GM19193 (cell line): ENCODE data around the gene BBS4.

Experiments
- POLR2A ChIP-seq: IDR thresholded peaks from 4 replicates; pipeline ENCODE4 v1.6.1; 2011; ENCODE audit not compliant: insufficient read depth, insufficient read length; ENCODE audit errors: extremely low read depth

Gene BBS4

DNA sequence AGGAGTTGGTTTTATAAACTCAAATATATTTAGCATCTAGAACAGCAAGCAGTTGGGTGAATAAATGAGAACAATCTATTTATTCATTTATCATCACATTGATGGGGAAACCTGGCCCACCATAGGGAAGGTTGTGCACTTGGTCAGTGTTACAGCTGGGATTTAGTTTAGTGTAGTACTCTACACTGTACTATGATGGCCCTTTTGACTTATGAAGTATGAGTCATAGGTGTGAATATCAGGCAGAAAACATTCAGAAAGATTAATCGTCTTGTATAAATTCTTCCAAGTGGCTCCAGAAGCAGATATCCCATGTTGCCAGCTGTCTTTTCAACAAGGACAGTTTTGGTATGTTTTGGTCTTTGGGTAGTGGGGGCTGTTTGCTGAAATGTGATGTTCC is 38.0 kb downstream of the BBS4 start:
- no peak for TF ChIP-seq POLR2A

DNA sequence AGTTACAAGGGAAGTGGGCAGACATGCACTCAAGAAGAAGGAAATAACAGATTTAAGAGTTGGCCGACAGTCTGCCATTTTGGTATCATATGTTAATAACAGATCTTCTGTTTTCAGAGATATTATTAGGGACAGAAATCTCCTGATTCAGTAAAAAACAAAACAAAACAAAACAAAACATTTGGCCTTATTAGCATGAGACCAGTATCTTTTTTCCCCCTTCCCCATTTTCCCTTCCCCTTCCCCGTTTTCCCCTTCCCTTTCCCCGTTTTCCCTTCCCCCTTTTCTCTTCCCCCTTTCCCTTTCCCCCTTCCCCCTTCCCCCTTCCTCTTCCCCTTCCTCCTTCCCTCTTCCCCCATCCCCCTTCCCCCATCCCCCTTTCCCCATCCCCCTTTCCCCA is 39.4 kb downstream of the BBS4 start:
- no peak for TF ChIP-seq POLR2A

DNA sequence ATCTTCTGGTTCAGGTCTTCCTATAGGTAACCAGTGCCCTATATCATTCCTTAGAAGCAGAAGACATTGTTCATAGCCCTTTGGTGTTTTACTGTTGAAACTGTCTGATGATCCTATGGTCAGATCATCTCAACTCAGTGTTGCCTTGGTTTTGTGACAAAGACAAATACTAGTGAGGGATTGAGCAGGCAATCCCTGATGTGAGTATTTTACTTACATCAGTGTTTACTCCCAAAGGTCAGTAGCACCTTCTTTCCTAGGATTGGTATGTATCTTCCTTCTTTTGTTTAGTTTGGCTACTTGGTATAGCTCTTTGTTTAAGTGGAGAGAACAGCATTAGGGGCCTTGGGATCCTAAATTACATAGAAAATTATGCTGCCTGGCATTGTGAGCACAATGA is 41.1 kb downstream of the BBS4 start:
- TF ChIP-seq POLR2A, result no peak

DNA sequence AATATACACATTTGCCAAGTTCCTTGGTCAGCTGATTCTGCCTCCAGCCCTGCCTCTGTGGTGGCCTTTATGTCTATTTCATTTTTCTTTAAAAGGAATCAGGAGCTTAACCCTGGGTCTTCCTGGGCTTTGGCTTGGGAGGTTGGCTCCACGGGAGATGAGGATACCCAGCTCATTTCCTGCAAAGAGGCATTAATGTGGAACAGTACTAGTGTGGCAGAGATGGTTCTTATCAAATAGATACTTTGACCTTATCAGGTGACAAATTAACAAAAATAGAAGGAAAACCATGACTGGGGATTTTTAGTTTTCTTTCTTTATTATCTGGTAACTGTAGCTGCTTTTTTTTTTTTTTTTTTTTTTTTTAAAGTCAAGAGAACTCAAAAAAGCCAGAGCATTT is 42.8 kb downstream of the BBS4 start:
- no peak for TF ChIP-seq POLR2A

DNA sequence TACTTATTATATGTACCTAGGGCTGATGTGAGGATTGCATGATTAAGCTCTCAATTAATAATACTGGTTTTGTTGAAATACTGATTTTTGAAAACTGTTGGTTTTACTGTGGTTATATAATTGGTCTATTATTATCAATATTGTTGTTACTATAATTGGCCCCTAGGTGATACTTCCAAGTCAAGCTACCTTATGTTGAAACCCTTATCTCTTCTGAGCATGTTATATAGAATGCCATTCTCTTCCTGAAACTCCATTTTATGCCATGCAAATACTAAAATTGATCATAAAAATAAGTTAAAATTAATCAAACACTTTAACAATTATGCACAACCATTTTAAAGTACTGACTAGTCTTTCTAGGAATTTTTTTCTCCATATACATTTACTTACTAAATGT is 46.1 kb downstream of the BBS4 start:
- no peak for TF ChIP-seq POLR2A

DNA sequence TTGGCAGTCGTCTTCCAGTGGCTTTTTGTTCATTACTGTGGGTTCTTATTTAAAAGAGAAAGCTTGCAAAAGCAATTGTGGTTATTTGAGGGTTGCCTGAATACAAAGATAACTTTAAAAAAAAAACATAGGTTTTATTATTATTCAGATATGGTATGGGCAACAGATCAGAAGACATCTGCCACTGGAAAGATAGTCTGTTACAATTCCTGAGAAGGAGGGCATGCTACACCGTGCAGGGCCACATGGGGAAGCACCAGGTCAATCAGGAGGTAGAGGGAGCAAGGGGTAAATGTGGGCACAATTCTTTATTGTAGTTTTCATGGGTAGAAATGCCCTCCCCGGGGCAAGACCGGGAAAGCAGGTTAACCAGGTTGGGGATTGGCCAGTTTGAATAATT is 46.5 kb downstream of the BBS4 start:
- TF ChIP-seq POLR2A, result no peak

DNA sequence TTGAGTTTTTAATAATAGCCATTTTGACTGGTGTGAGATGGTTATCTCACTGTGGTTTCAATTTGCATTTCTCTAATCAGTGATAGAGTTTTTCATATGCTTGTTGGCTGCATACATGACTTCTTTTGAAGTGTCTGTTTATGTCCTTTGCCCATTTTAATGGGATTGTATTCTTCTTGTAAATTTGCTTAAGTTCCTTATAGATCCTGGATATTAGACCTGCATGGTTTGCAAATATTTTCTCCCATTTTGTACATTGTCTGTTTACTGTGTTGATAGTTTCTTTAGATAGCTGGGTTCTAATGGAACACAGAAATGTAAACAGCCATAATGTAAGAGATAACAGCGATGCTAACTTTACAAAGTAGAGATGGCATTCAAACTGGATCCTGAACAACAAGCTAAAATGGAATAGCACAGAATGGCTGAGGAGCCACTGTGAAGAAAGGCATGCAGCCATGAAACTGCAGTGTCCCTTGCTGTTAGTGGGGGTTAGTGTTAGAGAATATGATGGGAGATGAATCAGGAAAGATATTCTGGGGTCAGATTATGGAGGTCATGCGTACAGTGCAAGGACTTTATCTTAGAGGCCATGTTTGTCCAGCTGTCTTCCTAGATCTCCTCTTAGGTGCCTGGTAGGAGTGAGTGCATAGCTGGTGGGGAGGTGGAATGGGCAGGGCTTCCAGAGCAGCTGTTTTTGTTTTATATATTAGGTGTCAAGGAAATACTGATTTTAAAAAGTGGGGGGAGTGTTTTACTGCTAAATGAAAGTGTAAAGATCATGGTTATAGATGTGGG is 48.1 kb downstream of the BBS4 start:
- no peak for TF ChIP-seq POLR2A

DNA sequence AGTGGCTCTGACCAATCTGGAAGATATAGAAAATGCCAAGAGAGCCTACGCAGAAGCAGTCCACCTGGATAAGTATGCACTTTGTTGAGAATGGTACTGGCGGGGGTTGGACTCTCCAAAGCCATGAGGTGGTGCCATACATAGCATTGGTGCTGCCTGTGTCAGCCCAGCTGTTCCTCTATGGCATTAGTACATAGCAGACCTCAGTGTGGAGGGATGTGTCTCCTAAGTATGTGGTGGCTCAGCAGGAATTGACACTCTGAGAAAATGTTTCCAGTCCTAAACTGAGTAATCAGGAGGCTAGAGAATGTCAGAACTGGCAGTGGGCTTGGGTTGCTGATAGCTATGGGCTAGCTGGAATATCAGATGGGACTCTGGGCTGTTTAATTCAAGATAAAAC is 49.1 kb downstream of the BBS4 start:
- TF ChIP-seq POLR2A, result no peak

DNA sequence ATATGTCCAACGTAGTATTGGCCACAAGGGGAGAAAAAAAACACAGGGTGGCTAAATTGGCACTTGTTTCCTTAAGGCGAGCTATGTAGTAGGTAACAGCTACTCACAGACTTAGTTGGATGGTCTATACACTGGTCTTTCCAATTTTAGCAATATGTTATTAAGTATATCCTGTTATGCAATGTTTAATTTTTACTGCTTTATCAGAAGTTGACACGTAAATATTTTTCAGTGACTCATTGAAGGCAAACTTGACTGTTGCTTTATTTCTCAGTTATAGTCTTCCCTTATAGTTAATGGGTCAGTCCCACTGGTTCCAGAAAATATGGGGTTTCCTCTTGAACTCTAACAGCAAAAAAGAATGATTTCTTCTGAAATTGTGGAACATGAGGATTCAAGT is 51.1 kb downstream of the BBS4 start:
- TF ChIP-seq POLR2A, result no peak

DNA sequence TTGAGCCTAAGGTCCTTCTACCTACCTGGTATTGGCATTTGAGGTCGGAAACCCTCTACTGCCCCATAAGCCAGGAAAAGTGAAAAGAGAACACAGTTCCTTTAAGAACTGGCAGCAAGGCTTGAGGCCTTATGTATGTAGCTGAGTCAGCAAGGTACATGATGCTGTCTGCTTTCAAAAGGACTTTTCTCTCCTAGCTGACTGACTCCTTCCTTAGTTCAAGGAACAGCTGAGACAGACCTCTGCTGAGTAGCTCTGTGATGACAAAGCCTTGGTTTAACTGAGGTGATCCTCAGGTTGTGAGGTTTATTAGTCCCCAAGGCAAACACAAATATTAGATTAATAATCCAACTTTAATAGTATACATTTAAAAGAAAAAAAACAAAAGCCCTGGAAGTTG is 51.7 kb downstream of the BBS4 start:
- no peak for TF ChIP-seq POLR2A

DNA sequence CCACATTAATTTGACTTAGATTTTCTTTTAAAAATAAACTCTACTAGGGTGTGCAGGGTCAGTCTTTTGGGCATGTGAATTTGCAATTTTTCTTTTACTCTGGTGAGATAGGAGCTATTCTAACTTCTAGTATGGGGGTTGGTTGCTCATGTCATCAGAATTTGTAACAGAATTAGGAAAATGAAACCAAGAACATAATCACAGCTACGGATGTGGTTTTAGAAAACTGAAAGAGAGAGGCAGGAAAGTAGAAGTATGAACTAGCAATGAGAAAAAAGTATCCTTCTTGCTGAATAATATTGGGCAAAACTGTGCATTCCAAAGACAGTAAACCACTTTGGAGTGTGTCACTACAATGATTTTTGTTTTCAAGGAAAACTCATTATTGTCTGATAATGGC is 54.2 kb downstream of the BBS4 start:
- no peak for TF ChIP-seq POLR2A

DNA sequence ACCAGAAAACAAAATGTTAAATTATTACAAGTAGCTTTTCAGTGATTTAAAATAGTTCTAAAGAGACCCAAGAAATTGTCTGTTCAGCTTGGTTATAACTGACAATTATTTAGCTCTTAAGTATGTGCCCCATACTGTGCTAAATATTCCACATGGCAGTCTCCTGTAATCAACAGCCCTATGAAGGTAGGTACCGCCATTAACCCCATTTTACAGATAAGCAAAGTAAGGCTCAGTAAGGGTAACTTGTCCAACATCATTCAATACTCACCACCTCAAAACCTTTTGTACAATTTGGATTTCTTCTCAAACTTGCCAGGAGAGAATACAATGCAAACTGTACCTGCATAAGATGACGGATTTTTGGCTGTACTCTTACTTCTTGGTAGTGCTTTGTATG is 63.7 kb downstream of the BBS4 start:
- no peak for TF ChIP-seq POLR2A

DNA sequence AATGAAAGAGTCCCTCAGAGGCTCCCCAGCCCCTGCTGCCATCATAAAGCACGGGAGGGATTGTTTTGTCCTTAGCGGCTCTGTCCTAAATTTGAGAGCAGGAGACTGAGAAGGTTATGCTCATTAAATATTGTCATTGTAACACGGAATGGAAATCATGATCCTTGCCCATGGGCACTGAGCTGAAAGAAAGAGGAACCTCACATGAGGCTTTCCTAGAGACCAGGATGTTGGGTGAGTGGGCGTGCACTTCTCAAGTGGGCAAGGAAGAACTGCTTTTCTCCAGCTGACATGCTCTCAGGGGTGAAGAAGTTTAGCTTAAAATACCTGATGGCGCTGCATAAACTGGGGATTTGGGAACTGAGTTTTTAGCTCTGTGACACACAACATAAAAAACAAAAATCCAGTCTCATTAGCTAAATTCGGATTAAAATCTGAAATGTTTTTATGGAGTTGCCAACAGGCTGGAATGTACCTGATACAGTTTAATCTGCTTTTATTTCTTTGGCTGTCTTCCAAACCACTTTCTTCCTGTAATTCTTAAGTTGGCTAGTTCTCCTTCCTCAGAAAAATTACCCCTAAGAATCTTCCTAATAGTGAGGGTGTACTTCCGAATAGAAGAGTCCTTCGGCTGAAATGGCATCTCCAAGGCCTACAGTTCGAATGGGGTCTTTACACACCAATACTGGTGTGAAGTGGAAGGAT is 65.9 kb downstream of the BBS4 start:
- no peak for TF ChIP-seq POLR2A

DNA sequence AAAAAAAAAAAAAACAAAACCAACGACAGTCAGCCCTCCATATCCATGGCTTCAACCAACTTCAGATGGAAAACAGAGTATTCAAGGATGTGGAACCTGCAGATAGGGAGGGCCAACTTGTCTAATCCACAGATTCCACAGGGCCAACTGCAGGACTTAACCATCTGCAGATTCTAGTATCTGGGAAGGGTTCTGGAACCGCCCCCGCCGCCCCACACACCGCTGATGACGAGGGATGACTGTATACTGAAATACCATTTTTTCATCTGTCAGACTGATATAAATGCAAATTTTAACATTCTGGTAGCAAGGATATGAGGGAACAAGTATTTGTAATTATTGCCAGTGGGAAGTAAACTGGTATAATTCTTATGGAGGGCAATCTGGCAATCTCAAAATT is 68.1 kb downstream of the BBS4 start:
- no peak for TF ChIP-seq POLR2A

DNA sequence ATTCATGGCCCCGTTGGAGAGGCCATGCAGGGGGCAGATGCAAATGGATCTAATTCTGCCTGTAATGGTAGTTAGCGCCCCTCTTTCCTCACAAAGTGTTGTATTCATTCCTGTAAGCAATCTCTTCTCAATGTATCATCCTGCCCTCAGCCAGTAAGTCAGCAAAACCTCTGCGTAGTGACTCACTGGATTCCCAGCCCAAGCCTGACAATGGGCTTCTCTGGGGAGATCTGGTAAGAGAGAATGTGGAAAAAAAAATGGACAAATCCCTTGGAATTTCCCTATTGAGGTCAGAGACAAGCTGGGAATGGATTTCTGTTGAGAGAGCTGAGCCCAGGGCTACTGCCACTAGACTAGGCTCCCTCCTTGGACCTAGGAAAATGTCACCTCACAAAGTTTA is 72.2 kb downstream of the BBS4 start:
- no peak for TF ChIP-seq POLR2A

DNA sequence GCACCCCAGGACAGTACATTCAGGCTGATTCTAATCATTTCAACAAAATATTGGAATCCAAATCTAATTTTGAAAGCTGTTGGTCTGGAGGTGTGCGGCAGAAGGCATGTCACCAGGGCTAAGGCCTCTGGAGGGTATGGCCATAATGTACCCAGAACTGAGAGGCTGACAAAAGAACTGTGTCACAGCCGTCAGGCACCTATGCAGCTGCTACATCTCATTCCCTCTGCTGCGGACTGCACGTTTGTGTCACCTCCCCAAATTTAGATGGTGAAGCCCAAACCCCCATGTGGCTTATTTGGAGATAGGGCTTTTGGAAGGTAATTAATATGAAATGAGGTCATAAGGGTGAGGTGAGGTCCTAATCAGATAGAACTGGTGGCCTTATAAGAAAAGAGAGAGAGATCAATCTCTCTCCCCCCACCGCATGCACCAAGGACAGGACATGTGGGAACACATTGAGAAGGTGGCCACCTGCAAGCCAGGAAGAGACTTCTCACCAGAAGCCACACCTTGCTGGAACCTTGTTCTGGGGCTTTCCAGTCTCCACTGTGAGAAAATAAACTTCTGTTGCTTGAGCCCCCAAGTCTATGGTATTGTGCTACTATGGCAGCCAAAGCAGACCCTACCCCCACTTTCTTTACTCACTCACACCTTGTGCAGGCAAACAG is 74.7 kb downstream of the BBS4 start:
- no peak for TF ChIP-seq POLR2A
